Thyroid gland (tissue), 4 donors: Measurements from ENCODE around the gene CNOT1. TPM values are rescaled to one million over a fixed set of nuclear protein-coding genes. Genes with fewer than 3 reads are reported as not detected.
A peak's percentile ranks its signal among the peaks of the same experiment; 100 is the strongest.

Experiments
- DNase-seq, 2 donors: peaks; one replicate each; pipeline ENCODE4 v3.0.0-alpha.2; 2019
- H3K27ac ChIP-seq, 3 donors: fragments of 200-600 bp; sonication (generic); 1 replicate in 2 of 3; 2 replicates in 1 of 3; pipeline ENCODE4 v1.5.1; 2016 to 2019; ENCODE audit warnings: mild to moderate bottlenecking in 1 of 3, moderate library complexity in 1 of 3
- H3K27me3 ChIP-seq: fragments of 200-600 bp; sonication (generic); one replicate; pipeline ENCODE4 v1.5.1; 2019
- H3K36me3 ChIP-seq, 2 donors: fragments of 200-600 bp; sonication (generic); one replicate each; pipeline ENCODE4 v1.5.1; 2016 to 2019
- H3K4me1 ChIP-seq, 2 donors: fragments of 200-600 bp; sonication (generic); one replicate each; pipeline ENCODE4 v1.5.1; 2017 to 2019
- H3K4me3 ChIP-seq, 3 donors: fragments of 200-600 bp; sonication (generic); replicated peaks in 1 of 3; 1 replicate in 2 of 3; 2 replicates in 1 of 3; pipeline ENCODE4 v1.5.1; 2016; ENCODE audit warnings: mild to moderate bottlenecking in 1 of 3
- H3K9me3 ChIP-seq: fragments of 200-600 bp; sonication (generic); one replicate; pipeline ENCODE4 v1.5.1; 2017
- POLR2A ChIP-seq, 2 donors: fragments of 450-650 bp; IDR thresholded peaks; one replicate each; pipeline ENCODE4 v1.6.1; 2017; ENCODE audit warnings: antibody characterized with exemption in 2 of 2, mild to moderate bottlenecking in 2 of 2, moderate library complexity in 1 of 2
- WGBS, 2 donors: methylation state at CpG; one replicate each; pipeline ENCODE4 v1.1.5; 2017; 5-methylcytosine and 5-hydroxymethylcytosine counted together
- intact Hi-C: fragments of 100-400 bp; cut with DNase I; formaldehyde crosslinking; loops from one replicate; pipeline ENCODE4 v1.15.1; 2023
- total RNA-seq, 4 donors: library from RNA; depleted of rRNA; stranded (reverse); fragments of >200 nt; gene quantifications; one replicate each; pipeline ENCODE4 v1.2.3, GENCODE V29; 2016
- TF ChIP-seq, protein P1 (sequence below), 6 experiments: fragments of 200-600 bp in 3 of 6; fragments of 450-650 bp in 3 of 6; sonication (generic) in 3 of 6; IDR thresholded peaks; one replicate each; pipeline ENCODE4 v1.5.1; 2016 to 2019; ENCODE audit warnings: antibody characterized with exemption in 6 of 6, mild to moderate bottlenecking in 2 of 6, inconsistent platforms in 1 of 6, moderate library complexity in 1 of 6

The CNOT1 gene
- total RNA-seq, 4 donors from 2014 or later, result 109 to 150 (median 133) TPM

DNA sequence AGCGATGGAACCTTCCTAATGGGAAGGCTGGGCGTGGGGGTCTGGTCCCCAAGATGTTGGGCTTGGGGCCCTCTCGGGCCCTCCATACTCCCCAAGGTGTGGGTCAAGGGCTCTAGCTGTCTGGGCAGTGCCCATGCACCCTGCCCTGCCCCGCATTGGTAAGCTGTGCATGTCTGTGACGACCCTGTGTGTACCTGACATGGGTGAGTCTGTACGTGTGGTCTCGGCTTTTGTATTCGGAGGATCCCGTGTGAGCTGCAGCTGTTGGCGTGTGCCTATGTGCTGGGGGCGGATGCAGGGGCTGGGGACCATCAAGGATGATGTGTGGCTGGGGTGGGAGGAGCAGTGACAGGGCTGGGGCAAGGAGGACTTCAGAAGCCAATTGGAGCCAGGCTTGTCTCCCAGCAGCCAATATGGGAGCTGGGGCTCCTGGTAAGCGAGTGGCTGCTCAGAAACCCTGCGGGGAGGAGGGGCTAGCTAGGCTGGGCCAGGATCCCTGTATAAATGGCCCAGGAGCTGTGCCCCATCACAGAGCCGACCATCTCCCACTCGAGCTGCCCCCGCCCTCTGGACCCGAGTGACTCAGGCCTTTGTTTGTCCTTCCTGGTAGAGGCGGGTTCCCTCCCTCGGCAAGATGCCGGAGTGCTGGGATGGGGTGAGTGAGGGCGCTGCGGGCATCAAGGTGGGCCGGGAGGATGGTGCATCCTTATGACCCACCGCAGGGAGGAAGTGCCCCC, 129.8 kb downstream of the CNOT1 start, which contains the start of gene NDRG4:
NDRG4 (plus strand) TSS at position 529 of the 737 bp plus-strand sequence; CDS start at position 635, 106 bp downstream.
- no peak for DNase-seq
- Histone ChIP-seq H3K9me3 (no peaks in the 10 kb centered on the region), H3K36me3 (no peaks in the 10 kb centered on the region), H3K4me3 (peak within 1 kb of the TSS in 1 of 3 donors; percentile 23), H3K4me1 (peaks cover 5 to 13% of the 10 kb centered on the region in 2 donors), H3K27ac (no peak within 1 kb of the TSS), H3K27me3 (no peaks in the 10 kb centered on the region)
- no peak for TF ChIP-seq POLR2A (IDR thresholded peaks at IDR 0.05)
- TF ChIP-seq, protein P1, sequence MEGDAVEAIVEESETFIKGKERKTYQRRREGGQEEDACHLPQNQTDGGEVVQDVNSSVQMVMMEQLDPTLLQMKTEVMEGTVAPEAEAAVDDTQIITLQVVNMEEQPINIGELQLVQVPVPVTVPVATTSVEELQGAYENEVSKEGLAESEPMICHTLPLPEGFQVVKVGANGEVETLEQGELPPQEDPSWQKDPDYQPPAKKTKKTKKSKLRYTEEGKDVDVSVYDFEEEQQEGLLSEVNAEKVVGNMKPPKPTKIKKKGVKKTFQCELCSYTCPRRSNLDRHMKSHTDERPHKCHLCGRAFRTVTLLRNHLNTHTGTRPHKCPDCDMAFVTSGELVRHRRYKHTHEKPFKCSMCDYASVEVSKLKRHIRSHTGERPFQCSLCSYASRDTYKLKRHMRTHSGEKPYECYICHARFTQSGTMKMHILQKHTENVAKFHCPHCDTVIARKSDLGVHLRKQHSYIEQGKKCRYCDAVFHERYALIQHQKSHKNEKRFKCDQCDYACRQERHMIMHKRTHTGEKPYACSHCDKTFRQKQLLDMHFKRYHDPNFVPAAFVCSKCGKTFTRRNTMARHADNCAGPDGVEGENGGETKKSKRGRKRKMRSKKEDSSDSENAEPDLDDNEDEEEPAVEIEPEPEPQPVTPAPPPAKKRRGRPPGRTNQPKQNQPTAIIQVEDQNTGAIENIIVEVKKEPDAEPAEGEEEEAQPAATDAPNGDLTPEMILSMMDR (IDR thresholded peaks at IDR 0.05), result no peak
- intact Hi-C loops, result no loop called here
- 42 to 45% methylated on average over 10 to 13 of the region's 24 CpGs for WGBS, 2 donors

DNA sequence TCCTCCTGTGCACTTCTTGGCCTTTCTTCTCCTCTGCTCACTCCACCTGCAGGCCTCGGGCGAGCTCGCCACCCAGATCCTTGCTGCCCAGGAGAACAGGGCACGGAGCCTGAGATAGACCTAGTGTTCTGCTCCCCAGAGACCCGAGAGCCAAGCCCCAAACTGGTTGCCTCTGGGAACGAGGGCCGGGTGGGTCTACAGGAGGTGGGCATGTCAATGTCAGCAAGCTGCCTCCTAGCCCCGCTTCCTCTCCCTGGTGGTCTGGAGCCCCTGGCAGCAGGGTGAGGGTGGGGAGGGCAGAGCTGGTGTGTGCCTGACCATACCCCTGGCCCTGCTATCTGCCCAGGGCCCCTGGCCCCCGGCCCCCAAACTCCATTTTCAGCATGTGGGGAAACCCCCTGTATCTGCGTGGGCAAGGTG, 130.5 kb downstream of the CNOT1 start:
- Histone ChIP-seq H3K27me3 (no peaks in the 10 kb centered on the region), H3K9me3 (no peaks in the 10 kb centered on the region), H3K4me1 (peaks cover 5 to 13% of the 10 kb centered on the region in 2 donors), H3K4me3 (no peak overlapping the region), H3K36me3 (no peaks in the 10 kb centered on the region), H3K27ac (no peak overlapping the region)
- intact Hi-C loops, result no loop called here
- DNase-seq, result no peak
- TF ChIP-seq, protein P1 (IDR thresholded peaks at IDR 0.05), result no peak
- TF ChIP-seq POLR2A (IDR thresholded peaks at IDR 0.05), result no peak
- WGBS, 2 donors, result 67 to 84% methylated on average over 8 of the region's 10 CpGs

DNA sequence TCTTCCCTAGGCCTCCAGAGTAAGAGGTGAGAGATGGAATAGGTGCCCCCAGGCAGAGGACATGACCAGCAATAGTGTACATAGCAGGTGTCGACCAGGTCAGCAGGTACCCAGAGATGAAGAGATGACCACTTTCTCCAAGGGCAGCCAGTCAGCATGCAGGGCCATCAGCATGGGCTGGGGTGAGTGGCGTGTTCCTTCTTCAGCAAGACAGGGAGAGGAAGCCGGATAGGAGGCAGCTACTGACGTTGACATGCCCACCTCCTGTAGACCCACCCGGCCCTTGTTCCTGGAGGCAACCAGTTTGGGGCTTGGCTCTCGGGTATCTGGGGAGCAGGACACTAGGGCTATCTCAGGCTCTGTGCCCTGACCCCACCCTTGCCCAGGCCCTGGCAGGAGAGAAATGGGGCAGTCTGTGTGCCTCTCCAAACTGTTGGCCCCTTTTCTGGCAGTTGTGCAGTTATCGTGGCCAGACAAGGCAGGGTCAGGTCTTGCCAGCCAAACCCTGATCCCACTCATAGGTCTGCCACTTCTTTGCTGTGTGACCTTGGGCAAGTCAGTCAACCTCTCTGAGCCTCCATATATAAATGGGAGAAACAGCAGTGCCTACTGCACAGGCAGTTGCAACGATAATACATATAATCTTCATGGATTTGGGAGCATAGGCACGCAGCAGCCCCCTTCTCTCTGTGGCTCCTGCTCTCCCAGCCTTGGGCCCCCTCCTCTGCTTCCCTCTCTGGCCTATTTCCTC, 131.1 kb downstream of the CNOT1 start:
- TF ChIP-seq, protein P1 (IDR thresholded peaks at IDR 0.05), result no peak
- TF ChIP-seq POLR2A (IDR thresholded peaks at IDR 0.05), result no peak
- H3K4me3 ChIP-seq, result no peak overlapping the region
- H3K27me3 ChIP-seq, result no peaks in the 10 kb centered on the region
- no peak for DNase-seq
- intact Hi-C loops, result no loop called here
- WGBS, 2 donors, result 79% methylated on average over 6 to 7 of the region's 9 CpGs
- peaks cover 5 to 13% of the 10 kb centered on the region in 2 donors for H3K4me1 ChIP-seq
- H3K9me3 ChIP-seq, result no peaks in the 10 kb centered on the region
- H3K27ac ChIP-seq, result no peak overlapping the region
- no peaks in the 10 kb centered on the region for H3K36me3 ChIP-seq

DNA sequence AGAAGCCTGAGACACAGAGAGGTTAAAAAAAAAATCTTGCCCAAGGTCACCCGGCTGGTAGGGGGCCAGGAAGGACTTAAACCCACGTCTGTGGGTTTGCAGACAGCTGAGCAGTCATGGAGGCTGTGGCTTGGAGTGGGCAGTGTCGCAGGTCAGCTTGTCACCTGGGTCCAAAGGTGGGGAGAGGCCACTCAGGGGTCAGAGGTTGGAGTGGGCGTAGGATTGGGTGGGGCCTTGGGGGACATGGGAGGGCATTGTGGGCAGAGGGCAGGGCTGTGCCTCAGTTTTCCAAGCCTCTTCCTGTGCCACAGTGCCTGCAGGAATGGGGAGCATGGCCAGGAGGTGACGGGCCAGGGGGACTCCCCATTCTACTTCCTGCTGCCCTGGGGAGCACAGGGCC, 131.7 kb downstream of the CNOT1 start:
- no peaks in the 10 kb centered on the region for H3K9me3 ChIP-seq
- WGBS, 2 donors, result 76 to 78% methylated on average over 5 of the region's 5 CpGs

More for the DNA sequence above, 131.7 kb downstream of the CNOT1 start:
- H3K36me3 ChIP-seq, result no peaks in the 10 kb centered on the region
- H3K27ac ChIP-seq, result no peak overlapping the region
- H3K4me1 ChIP-seq, result peaks cover 5 to 13% of the 10 kb centered on the region in 2 donors
- H3K4me3 ChIP-seq, result no peak overlapping the region
- intact Hi-C loops, result no loop called here
- DNase-seq, result no peak
- H3K27me3 ChIP-seq, result no peaks in the 10 kb centered on the region
- no peak for TF ChIP-seq POLR2A (IDR thresholded peaks at IDR 0.05)
- TF ChIP-seq, protein P1 (IDR thresholded peaks at IDR 0.05), result no peak
